Stimulated activated CD4-positive, alpha-beta T cell treated with anti-CD3 and anti-CD28 coated beads, Interleukin-4, amount 100 ng/mL, for 1 hour (primary cell): ENCODE measurements around the gene TMEM132C.

Experiments
- DNase-seq: peaks from one replicate; pipeline ENCODE4 v3.0.0-alpha.2; 2020

TMEM132C gene

DNA sequence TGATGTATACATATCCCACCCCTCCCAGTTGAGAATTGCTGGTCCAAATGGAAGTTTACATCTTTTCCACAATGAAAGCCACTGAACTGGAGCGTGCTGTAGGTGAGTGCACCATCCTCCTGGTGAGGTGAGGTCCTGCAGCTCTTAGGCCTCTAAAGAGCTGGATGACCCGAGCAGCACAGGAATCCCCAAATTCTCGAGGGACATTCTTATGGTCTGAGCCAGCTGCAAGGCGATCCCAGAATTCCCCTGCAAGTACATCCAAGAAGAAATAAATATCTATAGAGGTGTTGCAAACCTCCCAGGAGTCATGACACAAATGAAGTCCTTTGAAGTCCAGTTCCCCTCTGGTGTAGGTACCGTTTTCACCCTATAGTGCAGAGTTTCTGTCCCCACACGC is 24.0 kb downstream of the TMEM132C start:
- no peak for DNase-seq

DNA sequence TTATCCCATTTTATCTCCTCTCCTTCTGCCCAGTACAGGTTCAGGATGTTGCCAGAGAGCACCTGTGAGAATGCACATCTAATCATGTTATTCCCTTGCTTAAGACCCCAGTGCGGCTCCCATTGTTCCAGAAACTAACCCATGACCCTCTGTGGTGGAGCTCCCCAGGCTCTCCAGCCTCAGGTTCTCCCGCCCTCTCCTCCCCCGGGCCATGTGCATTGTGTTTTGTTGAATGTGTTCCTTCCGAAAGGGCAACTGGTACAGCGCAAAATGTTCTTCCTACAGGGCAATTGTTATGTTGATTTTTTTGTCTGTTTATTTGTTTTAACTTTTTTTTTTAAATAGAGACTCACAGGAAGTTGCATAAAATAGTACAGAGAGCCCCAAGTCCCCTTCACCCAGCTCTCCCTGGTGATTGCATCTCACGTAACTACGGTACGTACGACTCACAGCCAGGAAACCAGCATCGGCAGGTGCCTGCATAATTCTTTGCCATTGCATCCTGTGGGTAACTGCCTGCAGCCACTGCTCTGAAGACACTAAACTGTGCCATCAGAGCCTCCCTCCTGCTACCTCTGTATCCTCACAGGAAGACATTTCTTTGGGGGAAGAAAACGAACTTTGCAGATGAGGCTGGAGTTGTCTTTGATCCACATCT is 31.2 kb downstream of the TMEM132C start:
- DNase-seq, result no peak

- DNase-seq, result no peak
Measured at GRCh38 chr12:128305336-128305892, 38.4 kb downstream of the TMEM132C start.

GRCh38 chr12:128307791-128308190 is 40.8 kb downstream of the TMEM132C start:
- no peak for DNase-seq

GRCh38 chr12:128312661-128313060 is 45.7 kb downstream of the TMEM132C start:
- DNase-seq, result no peak

- no peak for DNase-seq
Measured at GRCh38 chr12:128313931-128314330, 47.0 kb downstream of the TMEM132C start.

GRCh38 chr12:128314611-128315010 is 47.6 kb downstream of the TMEM132C start:
- DNase-seq, result no peak

DNA sequence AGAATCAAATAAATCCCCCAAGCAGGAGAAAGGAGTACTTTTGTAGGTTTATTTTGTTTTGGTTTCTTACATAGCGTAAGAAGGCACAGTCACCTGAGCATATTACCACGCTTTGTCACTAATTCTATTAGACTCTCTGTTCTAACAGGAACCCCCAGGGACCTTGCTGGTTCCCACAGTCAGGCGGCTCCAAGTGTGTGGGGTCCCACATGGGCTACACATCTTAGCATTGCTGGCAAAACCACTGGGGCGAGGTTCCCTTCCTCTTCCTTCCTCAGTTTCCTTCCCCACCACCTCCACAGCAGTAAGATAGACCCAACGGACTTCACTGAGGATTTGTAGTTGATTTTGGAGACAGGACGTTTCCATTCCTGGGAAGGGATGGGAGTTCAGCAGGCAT is 49.1 kb downstream of the TMEM132C start:
- DNase-seq, result no peak

DNA sequence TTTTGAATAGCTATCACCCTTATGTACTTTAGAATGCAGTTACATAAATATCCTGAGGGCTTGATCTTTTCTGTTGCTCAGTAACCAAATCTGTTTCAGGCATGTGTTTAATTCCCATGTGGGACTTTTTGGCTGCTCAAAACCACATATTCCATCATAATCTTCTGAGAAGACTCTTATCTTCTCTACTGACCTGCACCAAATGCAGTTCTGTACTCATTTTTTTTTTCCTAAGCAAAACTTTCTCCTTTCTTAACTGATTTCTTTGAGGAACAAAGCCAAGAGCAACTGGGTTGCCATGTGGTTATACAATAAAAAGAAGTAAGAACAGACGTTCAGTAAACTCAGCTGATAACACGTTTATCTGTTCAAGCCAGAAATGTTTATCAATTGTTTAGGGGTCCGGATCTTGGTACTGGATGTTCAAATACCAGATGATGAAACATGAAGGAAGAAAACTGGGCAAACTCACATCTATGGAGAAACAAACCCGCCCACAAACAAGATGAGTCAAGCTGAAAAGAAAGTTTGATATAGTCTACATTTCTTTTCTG is 50.1 kb downstream of the TMEM132C start:
- DNase-seq, result no peak

- DNase-seq, result no peak
Measured at GRCh38 chr12:128318341-128318740, 51.4 kb downstream of the TMEM132C start.

- no peak for DNase-seq
Measured at GRCh38 chr12:128318946-128319345, 52.0 kb downstream of the TMEM132C start.

DNA sequence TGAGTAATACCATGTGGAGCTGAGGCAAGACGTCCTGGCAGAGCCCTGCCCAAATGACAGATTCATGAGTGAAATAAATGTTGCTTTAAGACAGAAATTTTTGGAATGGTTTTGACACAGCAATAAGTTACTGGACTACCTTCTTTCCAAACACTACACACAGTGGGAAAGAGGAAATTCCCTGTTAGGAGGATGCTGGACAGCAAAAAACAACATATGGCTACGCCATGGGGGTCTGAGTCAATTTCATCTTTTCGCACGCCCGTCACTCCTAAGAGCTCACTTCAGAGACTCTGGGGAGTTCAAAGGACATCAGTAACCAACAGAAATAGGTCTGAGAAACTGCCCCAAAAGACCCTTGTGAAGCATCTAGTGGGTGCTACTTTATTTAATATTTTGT is 55.4 kb downstream of the TMEM132C start:
- DNase-seq, result no peak

DNA sequence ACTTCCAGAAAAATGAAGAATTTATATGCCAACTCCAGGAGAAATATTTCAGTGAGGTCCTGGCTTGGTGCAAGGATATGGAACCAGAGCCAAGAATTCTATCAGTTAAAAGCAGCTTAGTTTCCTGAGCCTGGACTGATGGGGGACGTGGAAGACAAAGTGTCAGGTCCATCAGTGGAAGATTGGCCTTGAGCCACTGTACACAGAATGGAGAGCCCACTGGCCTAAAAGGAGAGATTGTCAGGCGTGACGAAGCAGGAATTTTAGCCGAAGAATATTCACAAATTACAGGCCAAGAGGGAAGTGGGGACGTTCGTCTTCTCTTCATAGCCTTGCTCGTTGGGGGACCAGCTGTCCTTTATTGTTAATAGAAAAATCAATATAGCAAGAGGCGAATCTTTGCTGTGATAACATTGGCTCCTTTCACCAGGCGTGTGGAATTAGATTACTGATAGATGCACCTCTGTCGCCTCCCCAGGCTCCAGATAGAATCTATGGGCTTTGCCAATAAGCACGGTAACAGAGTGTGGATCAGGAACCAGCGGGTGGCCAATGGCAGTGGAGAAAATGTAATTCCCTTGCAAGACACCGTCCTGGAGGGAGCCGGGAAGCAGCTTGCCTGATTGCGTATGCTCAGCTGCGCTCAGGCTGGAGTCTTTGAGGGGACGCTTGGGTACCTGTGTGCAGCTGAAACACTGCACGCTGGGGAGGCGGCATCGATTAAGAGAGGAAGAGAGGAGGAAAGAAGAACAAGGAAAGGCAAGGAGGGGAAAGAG is 56.4 kb downstream of the TMEM132C start:
- DNase-seq, result no peak

GRCh38 chr12:128325646-128326045 is 58.7 kb downstream of the TMEM132C start:
- no peak for DNase-seq

GRCh38 chr12:128326406-128326805 is 59.4 kb downstream of the TMEM132C start:
- DNase-seq, result no peak

- no peak for DNase-seq
Measured at GRCh38 chr12:128328961-128329360, 62.0 kb downstream of the TMEM132C start.

DNA sequence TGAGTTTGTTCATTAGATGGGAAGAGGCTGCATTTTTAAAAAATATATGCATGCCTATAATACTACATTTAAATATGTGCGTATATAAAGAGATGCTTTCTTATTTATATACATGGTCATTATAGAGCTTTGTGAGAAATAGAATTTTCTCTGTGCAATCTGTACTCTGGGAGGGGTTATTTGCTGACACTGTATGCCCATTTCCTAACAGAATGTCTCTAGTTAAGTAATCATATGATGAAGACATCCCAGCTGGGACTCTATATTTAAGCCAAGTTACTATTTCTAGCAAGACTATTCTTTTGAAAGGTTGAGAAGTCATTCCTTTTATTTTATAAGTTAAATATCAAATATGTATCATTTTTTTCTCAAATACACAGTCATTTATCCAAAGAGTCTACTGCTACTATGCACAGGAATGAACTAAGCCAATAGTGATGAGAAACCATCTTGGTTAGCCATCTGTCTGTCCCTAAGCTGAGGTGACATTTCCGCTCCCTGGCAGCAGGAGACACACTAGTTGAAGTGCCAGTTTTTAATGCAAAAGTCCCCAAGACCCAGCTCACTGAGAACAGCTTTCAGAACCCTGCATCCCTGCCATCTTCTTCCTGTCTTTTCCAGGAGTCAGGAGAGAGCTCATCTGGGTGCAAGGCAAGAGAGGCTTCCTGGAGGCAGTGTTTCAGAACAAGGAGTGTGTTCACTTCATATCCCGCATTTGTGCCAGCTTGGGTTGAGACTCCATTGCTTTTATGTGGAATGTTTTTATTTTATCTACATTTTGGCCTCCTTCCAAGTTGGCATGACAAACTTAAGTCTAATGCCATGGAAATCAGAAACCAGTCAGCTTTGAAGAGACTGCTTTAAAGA is 69.5 kb downstream of the TMEM132C start:
- no peak for DNase-seq

- DNase-seq, result no peak
Measured at GRCh38 chr12:128337071-128337345, 70.0 kb downstream of the TMEM132C start.

DNA sequence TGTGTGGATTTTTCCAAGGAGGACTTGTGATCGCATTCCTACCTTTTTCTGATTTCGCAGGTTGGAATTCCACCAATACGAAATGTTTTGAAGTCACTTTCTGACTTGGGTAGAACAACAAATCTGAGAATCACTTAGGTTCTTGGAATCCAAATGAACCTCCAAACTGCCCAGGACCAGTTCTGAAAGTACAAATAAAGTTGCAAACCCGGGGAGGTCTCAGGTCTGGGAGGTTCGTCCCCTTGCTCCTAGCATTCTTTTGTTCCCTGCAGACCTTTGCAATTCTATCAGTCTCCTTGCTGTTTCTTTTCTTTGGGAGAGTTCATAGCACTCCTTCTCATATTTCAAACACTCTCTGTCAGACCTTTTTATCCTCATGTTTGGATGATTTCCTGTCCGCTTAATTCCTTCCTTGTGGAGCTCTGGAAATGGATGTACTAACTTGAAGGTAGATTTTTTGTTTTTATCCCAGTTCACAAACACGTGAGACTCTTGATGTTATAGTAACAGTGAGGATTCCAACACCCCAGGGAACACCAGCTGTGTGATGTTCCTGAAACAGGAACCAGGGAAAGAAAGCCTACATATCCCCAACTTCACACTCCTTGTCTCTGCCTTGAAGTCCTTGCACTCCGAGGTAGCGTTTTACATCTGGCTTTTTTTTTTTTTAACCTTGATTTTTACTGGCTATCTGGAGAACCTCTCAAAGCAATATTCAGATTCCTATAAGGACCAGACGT is 70.6 kb downstream of the TMEM132C start:
- DNase-seq, result no peak

GRCh38 chr12:128338386-128339125 is 71.6 kb downstream of the TMEM132C start:
- DNase-seq, result no peak

DNA sequence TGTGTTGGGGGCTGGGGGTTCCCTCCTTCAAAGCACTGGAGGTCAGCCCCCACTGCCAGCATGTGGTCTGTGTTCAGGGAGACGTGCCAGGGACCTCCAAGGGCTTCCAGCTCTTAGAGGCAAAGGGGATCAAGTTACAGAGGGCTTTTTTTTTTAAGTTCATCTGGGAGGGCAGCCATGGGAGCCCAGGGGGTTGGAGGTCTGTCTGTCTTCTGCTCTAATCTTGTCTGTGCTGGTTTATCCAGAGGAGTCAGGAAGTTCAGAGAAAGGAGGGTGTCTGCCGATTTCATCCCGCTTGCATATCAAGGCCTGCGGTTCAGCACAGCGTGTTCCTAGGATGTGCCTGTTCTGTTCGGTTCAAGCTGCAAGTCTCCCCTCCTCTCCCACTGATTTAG is 72.2 kb downstream of the TMEM132C start:
- no peak for DNase-seq

- no peak for DNase-seq
Measured at GRCh38 chr12:128339631-128340030, 72.7 kb downstream of the TMEM132C start.
